Left colon (tissue), 2 donors: ENCODE results near the gene ADAT3. TPM values are rescaled to one million over a fixed set of nuclear protein-coding genes. Genes with fewer than 3 reads are reported as not detected.

Experiments used
- ATAC-seq: fragments of 200-7000 bp; cut with Tn5 transposase; one replicate; pipeline ENCODE4 v1.9.1; 2020; ENCODE audit warnings: mild to moderate bottlenecking, moderate library complexity
- DNase-seq, 2 donors: peaks; one replicate each; pipeline ENCODE4 v3.0.0-alpha.2; 2020
- intact Hi-C, 2 donors: fragments of 100-400 bp; cut with DNase I in 1 of 2; cut with micrococcal nuclease in 1 of 2; formaldehyde crosslinking; loops; one replicate each; pipeline versions ENCODE4 v1.11.2 to v1.14.0; 2022; cut with DNase I, micrococcal nuclease
- long read RNA-seq: library from polyadenylated mRNA; unstranded; transcript quantifications from one replicate; pipeline ENCODE4 v2.0.0, GENCODE V29; 2021
- total RNA-seq, 2 donors: library from RNA; stranded (reverse); fragmentation: NEBNext Ultra II Directional; extraction: Animal tissue kit (Norgen Biotek cat#: 25700); gene quantifications; one replicate each; pipeline ENCODE4 v1.2.1, GENCODE V29; 2021
- donor health status: DM: no; HTN: no; CAD: no.
- donor health status: DM: yes; HTN: yes; CAD: no.

The ADAT3 gene
- 10 to 100 TPM; 19.1 to 29.1 TPM for total RNA-seq
- long read RNA-seq, transcript ADAT3-202 (2 exons, 983 nt), result major isoform, 9 of 32 reads
- long read RNA-seq, partial matches to known transcripts, result 18 of 32 reads
- long read RNA-seq, other reads (novel, unspliced or antisense), result 3 of 32 reads

DNA sequence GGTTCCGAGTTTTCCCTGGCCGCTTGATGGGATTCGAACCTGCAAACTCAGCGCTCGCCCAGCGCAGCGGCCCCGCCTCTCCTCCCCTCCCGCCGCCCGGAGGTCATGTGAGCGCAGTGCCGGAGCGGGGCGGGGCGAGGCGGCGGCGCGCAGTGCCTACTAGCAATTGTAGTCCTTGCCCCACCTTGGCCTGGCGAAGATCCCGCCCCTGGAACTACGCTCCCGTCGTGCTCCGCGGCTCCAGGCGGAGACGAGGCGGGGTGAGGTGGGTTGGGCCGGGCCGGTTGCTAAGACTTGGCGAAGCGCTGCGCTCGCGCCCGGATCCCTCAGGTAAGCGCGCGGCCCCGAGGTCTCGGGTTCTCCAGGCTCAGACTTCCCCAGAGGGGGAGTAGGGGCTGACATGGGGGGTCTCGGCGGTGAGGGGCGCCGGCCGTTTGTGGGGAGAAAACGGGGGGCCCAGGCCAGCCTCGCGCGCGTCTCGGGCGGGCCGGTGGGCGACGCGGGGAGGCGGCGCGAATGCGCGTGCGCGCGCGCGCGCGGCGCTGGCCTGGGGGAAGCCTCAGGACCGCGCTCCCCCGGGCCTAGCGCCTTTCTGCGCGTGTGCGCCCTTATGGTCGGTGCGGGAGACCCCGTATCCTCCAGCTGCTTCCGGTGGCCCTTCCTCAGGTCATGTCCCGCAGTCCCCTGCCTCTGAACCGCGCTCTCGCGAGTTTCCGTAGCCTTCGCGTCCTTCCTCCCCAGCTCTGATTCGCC, at the start of gene ADAT3, which contains the start of gene SCAMP4:
ADAT3 (plus strand) TSS at position 290 of the 753 bp plus-strand sequence. CDS start 6,649 bp downstream, outside the sequence.
SCAMP4 (plus strand) TSS at position 290 of the 753 bp plus-strand sequence. CDS start 9,621 bp downstream, outside the sequence.
- peak; percentile 99 to 100 for DNase-seq
- ATAC-seq, result peak; percentile 79
- intact Hi-C loops, result no loop called here

DNA sequence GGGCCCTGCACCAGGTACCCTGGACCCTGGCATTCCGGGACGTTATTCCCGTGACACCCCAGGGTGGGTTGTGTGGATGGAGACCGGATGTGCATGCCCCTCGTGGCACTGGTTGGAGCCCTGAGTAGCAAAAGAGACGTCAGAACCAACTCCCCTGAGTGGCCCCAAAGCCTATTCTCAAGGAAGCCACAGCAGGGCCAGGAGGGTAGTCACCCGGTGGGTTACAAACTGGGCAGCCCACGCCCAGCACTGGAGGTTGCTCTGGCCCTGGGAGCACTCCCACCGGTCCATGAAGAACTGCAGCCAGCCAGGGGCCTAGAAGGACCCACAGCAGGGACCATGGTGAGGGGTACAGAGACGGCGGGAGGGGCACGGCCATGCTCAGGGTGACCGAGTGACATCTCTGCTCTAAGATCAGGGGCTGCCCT, 49.4 kb upstream of the ADAT3 start:
- intact Hi-C loops, result no loop called here
- DNase-seq, result no peak
- peak; percentile 1 for ATAC-seq

DNA sequence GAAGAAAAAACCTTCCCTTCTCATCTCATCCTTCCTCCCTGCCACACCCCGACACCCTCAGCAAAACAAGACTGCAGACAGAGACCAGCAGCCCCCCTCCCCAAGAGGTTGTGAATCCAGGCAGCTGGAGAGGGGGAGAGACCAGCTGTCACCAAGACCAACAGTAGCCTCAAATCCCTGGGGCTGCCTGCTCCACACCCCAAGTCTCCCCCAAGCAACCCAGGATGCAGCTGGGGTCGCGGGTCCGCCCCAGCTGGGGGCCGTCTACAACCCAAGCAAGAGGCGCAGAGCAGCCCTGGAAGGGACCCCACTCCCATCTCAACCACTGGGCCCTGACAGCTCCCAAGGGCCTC, 48.9 kb upstream of the ADAT3 start:
- ATAC-seq, result no peak

DNA sequence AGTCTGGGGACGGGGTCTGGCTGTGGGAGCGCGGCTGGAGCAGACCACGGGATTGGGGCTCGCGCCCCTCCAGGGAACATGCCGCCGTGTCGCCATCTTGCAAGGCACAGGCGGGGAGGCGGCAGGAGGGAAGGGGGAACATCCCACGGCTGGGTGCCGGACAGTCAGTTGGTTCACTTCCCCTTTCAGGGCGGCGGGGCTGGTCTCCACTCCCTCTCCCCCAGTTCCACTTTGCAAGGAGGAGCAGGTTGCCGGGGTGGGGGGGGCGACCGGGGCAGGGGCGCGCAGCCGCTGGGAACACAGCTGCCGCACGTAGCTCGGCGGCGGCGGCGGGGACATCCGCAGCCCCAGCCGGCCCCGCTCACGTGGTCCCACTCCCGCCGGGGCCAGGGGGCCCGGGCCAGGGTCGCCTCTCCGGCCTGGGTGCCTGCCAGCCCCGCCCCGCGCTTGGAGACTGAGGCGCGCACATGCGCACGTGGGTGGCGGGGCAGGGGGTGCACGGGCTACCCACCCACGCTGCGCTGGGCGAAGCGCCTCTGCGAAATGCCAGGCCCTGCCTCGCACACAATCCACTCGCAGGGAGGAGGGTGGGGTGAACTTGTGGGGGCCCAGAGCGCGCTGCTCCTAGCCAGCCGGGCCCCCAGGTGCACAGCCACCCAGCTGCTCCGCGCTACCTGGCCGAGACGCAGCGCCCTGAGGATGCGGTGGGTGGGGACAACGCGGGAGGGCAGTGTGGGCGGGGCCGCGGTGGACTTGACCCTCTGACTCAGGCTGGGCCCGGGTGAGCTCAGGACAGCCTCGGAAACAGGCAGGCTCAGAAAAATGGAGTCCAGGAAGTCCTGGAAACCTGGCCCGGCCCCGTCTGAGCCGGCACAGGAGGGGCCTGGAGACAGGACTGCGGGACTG, 48.2 kb upstream of the ADAT3 start:
- peak; percentile 66 for ATAC-seq
- DNase-seq, result peak; percentile 95
- intact Hi-C loops, result no loop called here

More for the DNA sequence above, 48.9 kb upstream of the ADAT3 start:
- DNase-seq, result no peak
- intact Hi-C loops, result no loop called here

DNA sequence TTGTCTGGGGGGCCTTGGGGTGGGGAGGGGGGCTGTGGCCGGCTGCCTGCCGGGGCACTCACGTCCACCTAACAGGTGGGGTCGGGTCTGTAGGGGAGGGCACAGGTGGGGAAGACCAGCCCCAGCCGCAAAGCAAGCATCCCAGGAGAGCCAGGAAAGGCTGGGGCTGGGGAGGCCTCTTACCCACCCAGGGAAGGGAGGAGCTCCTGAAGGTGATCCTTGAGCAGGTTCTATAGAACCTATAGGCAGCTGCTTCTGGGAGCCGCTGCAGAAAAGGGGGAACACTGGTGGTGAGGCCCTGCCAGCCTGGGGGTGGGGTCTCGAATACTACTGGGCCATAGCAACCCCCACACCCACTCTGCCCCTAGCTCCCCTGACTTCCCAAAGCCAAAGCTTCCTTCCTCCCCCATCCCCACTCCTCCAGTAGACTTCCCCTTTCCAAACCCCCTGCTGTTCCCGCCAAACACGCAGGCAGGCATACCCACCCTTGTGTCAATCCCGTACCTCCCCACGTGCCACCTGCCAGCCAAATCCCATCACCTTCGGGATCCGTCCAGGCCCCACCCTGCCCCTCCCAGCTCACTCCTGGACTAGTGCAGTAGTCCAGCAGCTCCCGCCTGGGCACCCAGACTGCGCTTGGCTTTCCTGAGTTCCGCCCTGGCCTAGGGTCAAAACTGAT, 47.4 kb upstream of the ADAT3 start:
- intact Hi-C loops, result no loop called here
- DNase-seq (peak; percentile 88 to 92), ATAC-seq (peak; percentile 41)

DNA sequence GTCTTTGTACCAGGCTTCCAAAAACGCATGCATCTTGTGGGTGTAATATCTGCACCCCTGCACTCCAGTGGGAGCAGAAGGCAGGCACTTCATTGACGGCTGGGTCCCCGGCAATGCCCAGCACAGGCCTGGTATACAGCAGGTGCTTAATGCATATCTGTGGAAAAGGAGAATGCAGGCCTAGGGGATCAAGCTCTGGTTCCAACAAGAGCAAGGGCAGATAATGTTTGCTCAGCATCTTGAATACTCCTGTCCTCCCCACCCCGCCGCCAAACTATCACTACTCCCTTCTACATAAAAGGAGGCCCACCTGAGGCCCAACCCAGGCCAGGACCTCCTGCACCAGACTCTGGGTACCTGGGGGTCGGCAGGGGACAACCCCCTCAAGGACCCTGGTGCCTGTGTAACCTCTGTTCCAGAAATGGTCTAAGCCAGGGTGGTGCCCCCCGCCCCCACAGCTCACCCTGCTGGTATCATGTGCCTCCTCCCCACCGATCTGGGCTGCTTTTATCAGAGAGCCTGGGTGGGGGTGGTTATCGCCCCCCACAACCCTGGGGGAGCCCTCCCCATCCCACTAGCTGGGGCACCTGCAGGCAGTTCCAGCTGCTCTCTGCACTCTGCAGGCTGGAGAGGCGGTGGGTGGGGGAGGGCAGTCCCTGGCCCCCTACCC, 46.7 kb upstream of the ADAT3 start:
- DNase-seq (no peak), ATAC-seq (no peak)
- intact Hi-C loops, result no loop called here

DNA sequence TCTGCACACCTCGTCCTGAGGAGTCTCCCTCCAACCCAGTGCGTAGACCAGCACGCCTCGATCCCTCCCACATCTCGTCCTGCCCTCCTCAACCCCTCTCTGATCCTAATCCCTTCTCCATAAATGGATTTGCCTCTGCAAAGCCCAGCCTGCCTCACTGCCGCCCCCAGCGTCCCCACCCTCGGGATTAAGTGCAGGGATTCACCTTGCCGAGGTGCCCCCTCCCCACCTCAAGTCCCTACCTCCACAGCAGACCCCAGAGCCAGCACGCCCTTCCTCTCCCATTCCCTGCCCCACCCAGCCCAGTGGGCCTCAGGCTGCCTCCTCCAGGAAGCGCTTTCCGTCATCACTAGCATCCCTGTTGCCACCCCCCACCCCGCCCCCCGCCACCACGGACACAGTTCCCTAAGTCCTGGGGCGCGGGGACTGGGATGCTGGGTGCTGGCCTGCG, 45.8 kb upstream of the ADAT3 start:
- intact Hi-C loops, result no loop called here
- no peak for ATAC-seq
- peak in 1 of 2 donors; percentile 56 for DNase-seq

DNA sequence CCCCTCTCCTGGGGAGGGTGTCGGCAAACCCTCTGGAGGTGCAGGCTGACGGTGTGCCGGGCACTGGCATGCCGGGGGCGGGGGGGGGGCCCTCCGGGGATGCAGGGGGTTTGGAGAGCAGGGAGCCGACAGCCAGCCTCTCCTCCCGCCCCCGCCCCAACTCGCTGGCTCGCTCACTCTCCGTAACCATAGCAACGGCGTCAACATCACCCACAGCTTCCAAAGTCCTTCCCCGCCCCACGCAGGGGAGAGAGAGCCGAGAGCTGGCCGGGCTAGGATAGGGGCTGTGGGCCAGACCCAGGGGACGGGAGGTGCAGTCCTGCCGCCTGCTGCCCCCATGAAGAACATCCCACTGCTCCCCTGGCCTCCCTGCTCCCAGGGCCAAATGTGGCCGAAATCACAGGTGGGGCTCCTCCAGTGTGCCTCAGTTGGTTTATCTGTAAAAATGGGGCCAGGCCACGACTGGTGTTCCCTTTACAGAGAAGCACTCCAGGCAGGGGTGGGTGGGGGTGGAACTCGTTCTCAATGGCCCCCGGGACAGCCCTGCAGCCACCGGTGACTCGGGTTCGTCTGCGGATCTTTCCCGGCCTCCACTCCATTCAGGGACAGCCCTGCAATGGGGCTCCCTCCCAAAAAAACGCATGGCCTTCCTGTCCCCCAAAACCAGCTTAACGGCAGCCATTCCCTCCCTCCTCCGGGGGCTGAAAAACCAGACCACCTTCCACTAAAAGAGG, 45.0 kb upstream of the ADAT3 start:
- intact Hi-C loops, result no loop called here
- no peak for ATAC-seq
- DNase-seq, result peak; percentile 78 to 83

DNA sequence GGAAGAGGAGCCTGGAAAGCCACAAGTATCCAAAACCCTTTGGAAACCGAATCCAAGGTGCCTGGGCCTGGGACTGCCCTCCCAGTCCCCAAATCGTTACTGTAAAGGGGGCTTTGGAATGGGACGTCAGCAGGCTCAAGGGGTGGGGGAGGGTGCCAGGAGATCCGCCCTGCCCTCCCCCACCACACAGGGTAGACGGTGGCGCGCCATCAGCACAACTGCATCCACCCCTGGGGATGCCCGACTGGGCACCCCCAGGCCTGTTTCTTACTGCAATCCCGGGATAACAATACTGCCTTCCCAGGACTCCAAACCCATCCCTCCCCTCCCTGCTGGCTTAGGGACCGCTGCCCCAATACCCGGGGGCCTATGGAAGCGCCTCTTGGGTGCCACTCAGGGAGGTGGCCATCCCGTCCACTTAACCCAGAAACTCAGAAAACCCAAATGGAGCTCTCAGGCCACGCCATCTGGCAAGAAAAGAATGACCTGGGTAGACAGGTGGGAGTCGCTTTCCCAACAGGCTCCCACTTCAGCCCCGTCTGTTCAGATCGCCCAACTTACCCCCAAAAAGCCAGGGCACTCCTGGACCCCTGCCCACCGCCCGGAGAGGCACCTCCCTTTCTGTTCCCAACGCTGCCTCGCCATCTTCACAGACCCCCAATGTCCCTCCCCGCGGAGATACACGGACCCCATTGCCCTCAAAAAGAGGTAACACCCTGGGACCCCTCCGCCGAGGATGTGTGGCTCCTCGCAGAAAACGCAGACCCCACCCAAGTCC, 44.2 kb upstream of the ADAT3 start:
- peak; percentile 33 to 44 for DNase-seq
- intact Hi-C loops, result no loop called here
- ATAC-seq, result no peak

DNA sequence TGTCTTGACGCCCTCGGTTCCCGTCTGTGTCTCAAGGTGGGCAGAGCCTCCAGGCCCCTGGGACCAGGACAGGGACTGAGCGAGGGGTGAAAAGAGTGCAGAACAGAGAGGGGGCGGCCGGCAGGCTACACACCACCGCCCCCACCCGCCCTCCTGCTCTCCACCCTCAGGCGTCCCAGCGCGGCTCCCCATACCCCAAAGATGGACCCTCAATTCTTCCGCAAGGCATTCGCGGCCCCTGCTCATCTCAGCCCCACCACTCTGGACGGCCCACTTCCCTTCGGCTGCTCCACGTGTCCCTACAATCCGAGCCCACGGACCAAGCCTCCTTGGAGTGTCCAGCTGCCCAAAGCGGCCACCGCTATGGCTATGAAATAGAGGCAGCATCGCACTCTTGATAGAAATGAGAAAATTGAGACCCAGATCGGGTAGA, 43.6 kb upstream of the ADAT3 start:
- ATAC-seq (no peak), DNase-seq (peak in 1 of 2 donors; percentile 35)
- intact Hi-C loops, result no loop called here

DNA sequence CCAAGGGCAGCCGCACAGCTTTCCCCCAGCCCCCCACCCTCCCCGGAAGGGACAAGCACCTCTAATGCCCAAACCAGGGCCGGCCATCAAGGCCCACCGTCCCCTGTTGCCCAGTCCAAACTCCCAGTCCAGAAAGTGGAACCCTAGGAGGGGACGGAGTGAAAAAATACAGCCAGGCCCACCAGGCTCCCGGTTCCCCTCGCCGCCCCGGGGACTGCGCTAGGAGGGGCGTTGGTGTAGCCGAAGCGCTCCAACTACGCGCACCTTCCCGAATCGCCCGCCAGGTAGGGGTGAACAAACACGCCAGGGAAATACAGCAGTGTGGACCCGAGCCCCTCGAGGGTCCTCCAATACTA, 43.2 kb upstream of the ADAT3 start:
- no peak for DNase-seq
- ATAC-seq, result no peak
- intact Hi-C loops, result no loop called here

DNA sequence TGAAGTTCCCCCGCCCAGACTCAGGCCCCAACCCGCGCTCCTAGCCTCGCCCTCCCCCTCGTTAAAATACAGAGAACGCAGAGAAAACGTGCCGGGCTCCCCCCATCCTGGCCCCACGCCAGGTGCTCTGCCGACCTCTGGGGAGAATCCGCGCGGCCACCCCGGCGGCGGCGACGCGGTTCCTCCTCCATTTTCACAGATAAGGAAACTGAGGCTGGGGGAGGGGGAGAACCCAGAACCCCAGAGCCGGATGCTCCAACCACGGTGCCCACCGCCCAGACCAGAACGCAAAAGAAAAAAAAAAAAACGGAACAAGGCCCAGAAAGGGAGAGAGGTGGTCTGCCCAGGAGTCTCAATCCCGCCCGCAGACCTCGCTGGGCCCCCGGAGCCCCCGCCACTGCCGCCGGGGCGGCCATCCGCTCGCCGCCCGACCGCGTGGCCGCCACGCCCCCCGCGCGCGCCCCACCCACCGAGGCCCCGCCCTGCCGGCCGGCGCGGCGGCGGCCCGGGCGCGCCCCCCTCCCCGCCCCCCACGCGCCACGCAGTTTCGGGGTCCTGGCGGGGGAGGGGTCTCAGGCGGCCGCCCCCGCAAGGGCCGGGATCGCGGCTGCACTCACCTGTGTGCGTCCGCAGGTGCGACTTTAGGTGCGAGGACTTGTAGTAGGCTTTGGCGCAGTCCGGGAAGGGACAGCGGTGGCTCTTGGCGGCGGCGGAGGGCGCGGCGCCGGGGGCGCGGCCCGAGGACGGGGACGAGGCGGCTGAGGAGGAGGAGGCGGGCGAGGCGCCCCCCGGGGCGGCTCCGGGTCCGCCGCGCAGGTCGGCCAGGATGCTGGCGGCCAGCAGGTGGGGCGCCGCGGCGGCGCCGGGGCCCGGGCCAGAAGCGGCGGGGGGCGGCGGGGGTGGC, 42.5 kb upstream of the ADAT3 start:
- ATAC-seq (no peak), DNase-seq (peak; percentile 50 to 70)
- intact Hi-C loops, result no loop called here

DNA sequence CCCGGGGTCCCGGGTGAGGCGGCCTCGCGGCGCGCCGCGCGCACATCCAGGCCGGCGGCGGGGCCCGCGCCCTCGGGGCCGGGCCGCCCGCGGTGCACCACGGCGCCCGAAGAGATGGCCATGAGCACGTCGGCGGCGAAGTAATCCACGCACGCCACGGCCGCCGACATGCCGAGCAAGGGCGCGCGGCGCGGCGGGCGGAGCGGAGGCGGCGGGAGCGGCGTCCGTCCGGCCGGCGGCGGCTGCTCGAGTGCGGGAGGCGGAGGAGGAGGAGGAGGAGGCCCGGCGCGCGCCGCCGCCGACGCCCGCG, 41.9 kb upstream of the ADAT3 start, which contains the start of gene KLF16:
KLF16 (minus strand) TSS at position 252 of the 310 bp plus-strand sequence; CDS start at position 170, 82 bp downstream.
- intact Hi-C loops, result no loop called here
- DNase-seq (no peak), ATAC-seq (no peak)

DNA sequence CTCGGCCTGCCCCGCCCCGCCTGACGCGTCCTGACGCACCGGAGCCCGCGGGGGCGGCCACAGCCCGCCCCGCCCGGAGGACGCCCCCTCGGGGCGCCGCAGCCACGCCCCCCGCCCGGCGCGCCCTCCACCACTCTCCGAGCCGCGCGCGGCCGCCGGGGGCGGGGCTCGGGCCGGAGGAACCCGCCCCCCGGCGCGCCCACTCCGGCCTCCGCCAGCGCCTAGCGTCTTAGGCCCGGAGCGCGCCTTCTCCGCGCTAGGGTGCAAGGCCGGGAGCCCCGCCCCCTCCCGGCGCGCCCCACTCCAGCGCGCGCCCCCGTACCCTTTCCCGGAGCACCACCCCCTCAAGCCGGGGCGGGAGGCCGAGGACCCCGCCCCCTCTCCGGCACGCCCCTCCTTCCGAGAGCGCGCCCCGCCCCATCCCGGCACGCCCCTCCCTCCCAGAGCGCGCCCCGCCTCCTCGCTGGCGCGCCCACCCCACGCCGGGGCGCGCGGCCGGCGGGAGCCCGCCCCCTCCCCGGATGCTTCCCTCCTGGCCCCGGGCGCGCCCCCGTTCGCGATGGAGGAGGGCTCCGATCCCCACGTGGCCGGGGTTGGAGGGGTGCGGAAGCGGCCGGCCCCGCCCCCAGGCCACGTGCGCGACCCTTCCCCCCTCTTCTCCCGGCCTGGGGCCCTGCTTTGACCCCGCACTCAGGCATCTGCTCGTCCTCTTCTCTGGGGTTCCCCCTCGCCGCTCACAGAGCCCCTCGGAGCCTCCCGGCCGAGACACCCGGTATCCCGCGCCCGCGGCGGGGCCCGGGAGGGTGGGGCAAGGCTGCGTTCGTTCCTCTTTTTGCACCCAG, 41.3 kb upstream of the ADAT3 start:
- ATAC-seq (peak; percentile 72), DNase-seq (peak; percentile 90 to 91)
- intact Hi-C loops, result no loop called here

DNA sequence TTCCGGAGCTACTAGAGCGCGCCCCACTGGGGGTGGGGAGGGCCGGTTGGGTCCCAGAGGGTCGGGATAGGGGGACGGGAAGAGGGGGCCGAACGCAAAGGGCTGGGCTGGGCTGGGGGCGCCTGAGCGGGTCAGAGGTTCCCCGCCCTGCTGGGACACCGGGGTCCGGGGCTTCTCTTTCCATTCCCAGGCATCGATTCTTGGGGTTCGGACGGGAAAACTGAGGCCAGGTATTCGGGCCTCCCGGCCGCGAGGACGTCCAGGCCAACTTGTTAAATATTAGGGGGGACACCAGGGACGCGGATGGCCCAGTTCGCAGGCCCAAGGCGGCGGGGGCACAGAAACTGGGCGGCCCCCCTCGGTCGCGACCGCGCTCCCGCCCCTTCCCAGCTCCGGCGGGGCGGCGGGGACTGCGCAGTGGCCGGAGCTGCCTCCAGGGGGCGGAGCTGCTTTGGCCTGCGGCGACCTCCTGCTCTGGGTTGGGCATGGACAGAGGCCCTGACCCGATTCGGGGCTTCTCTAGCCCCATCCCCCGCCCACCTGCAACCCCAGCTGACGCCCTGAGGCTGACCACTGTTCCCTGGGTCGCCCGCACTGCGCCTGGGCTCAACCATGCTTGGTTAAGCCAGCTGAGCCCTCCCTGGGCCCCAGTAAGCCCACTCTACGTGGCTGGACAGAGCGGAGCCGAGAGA, 40.6 kb upstream of the ADAT3 start:
- peak; percentile 77 to 81 for DNase-seq
- peak; percentile 48 for ATAC-seq
- intact Hi-C loops, result no loop called here
